DOHH2 (cell line): Measurements from ENCODE around the gene MCTS1.

Source experiments
- EZH2phosphoT487 ChIP-seq: fragments of 200-600 bp; sonication (generic); IDR thresholded peaks from 2 replicates; pipeline ENCODE4 v1.6.1; 2017; ENCODE audit warnings: borderline replicate concordance, mild to moderate bottlenecking, antibody characterized with exemption, low read length, moderate library complexity, mixed read lengths
- TF ChIP-seq, protein P1 (sequence below): fragments of 200-600 bp; sonication (generic); IDR thresholded peaks from one replicate; pipeline ENCODE4 v1.5.1; 2014; ENCODE audit warnings: antibody characterized with exemption, mild to moderate bottlenecking, low read depth, low read length; ENCODE audit not compliant: poor library complexity, severe bottlenecking

DNA sequence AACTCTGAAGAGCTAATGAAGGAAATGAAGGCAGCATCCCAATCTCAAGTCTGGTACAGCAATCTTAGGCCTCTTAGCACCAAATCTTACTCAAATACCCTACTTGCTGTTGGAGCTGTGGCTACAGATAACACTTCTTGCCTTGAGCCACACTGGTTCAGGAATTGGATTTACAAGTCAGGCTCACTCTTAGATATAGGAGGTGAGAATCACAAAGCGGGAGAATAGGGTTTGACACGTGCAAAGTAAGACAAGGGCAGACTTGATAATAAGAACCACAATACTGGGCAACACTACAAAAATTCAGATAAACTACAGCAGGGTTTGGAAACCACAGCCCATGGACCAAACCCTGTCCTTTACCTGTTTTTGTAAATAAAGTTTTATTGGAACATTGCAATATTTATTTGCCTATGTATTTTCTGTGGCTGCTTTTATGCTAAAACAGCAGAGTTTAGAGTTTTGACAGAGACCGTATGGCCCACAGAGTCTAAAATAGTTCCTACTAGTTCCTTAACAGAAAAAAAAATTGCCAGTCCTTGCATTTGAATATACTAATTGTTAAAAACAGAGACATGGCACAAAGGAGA is 33.8 kb upstream of the MCTS1 start:
- TF ChIP-seq, protein P1, sequence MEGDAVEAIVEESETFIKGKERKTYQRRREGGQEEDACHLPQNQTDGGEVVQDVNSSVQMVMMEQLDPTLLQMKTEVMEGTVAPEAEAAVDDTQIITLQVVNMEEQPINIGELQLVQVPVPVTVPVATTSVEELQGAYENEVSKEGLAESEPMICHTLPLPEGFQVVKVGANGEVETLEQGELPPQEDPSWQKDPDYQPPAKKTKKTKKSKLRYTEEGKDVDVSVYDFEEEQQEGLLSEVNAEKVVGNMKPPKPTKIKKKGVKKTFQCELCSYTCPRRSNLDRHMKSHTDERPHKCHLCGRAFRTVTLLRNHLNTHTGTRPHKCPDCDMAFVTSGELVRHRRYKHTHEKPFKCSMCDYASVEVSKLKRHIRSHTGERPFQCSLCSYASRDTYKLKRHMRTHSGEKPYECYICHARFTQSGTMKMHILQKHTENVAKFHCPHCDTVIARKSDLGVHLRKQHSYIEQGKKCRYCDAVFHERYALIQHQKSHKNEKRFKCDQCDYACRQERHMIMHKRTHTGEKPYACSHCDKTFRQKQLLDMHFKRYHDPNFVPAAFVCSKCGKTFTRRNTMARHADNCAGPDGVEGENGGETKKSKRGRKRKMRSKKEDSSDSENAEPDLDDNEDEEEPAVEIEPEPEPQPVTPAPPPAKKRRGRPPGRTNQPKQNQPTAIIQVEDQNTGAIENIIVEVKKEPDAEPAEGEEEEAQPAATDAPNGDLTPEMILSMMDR: no peak
- no peak for TF ChIP-seq EZH2phosphoT487
